Naive thymus-derived CD4-positive, alpha-beta T cell (primary cell): ENCODE data around the gene PFKL. TPM values are rescaled to one million over a fixed set of nuclear protein-coding genes. Genes with fewer than 3 reads are reported as not detected.

ENCODE experiments used
- ATAC-seq: fragments of 150-1000 bp; cut with Tn5 transposase; 2 replicates; pipeline ENCODE4 v1.10.0; 2021; ENCODE audit warnings: mild to moderate bottlenecking, moderate library complexity
- CTCF ChIA-PET: fragments of 350-600 bp; sonication (Branson Sonifier 250); formaldehyde crosslinking; loops from one replicate; lab custom pipeline; 2021; ENCODE audit warnings: antibody characterized with exemption; lab: Charles Lee
- POLR2A ChIA-PET: fragments of 350-600 bp; sonication (Branson Sonifier 250); formaldehyde crosslinking; loops from one replicate; lab custom pipeline; 2021; ENCODE audit warnings: antibody characterized with exemption, inconsistent platforms; lab: Charles Lee
- DNase-seq, 9 donors: peaks; one replicate each; pipeline versions ENCODE4 v3.0.0 to v3.0.0-alpha.2; 2020 to 2022; ENCODE audit warnings: mixed read lengths in 1 of 9
- H3K27ac ChIP-seq: one replicate; pipeline ENCODE4 v1.7.0; 2013; ENCODE audit warnings: mild to moderate bottlenecking, low read depth, low read length, moderate library complexity
- H3K27me3 ChIP-seq, 2 donors: one replicate each; pipeline ENCODE4 v1.7.0; 2013; ENCODE audit warnings: low read length in 2 of 2, mild to moderate bottlenecking in 2 of 2, moderate library complexity in 2 of 2; ENCODE audit not compliant: control insufficient read depth in 2 of 2, insufficient read depth in 2 of 2
- H3K36me3 ChIP-seq, 3 experiments: 1 replicate in 2 of 3; 2 replicates in 1 of 3; pipeline ENCODE4 v1.7.0; 2013; ENCODE audit warnings: low read length in 3 of 3, mild to moderate bottlenecking in 3 of 3, moderate library complexity in 1 of 3; ENCODE audit not compliant: insufficient read depth in 3 of 3, control insufficient read depth in 2 of 3
- H3K4me1 ChIP-seq, 2 donors: one replicate each; pipeline ENCODE4 v1.7.0; 2013; ENCODE audit warnings: low read length in 2 of 2, mild to moderate bottlenecking in 2 of 2, moderate library complexity in 1 of 2; ENCODE audit not compliant: control insufficient read depth in 2 of 2, insufficient read depth in 2 of 2
- H3K4me3 ChIP-seq: 2 replicates; pipeline ENCODE4 v1.7.0; 2013; ENCODE audit warnings: mild to moderate bottlenecking, low read length
- H3K9me3 ChIP-seq, 3 experiments: 1 replicate in 2 of 3; 2 replicates in 1 of 3; pipeline ENCODE4 v1.7.0; 2013; ENCODE audit warnings: low read length in 3 of 3; ENCODE audit not compliant: control insufficient read depth in 2 of 3
- H3K27ac Mint-ChIP-seq, 9 donors: one replicate each; pipeline ENCODE4 v1.8.0; 2020 to 2022; ENCODE audit warnings: mixed read lengths in 9 of 9, mild to moderate bottlenecking in 8 of 9, moderate library complexity in 5 of 9, inconsistent platforms in 2 of 9
- H3K27me3 Mint-ChIP-seq, 5 donors: one replicate each; pipeline ENCODE4 v1.8.0; 2021 to 2022; ENCODE audit warnings: mixed read lengths in 5 of 5, mild to moderate bottlenecking in 1 of 5
- H3K36me3 Mint-ChIP-seq, 5 donors: one replicate each; pipeline ENCODE4 v1.8.0; 2020 to 2022; ENCODE audit warnings: mixed read lengths in 5 of 5, mild to moderate bottlenecking in 3 of 5, inconsistent platforms in 1 of 5
- H3K4me1 Mint-ChIP-seq, 7 donors: one replicate each; pipeline ENCODE4 v1.8.0; 2020 to 2022; ENCODE audit warnings: mixed read lengths in 7 of 7, mild to moderate bottlenecking in 3 of 7, inconsistent platforms in 1 of 7
- H3K4me3 Mint-ChIP-seq, 10 donors: one replicate each; pipeline ENCODE4 v1.8.0; 2020 to 2022; ENCODE audit warnings: mild to moderate bottlenecking in 10 of 10, mixed read lengths in 10 of 10, moderate library complexity in 6 of 10, inconsistent platforms in 2 of 10
- H3K9me3 Mint-ChIP-seq, 11 donors: one replicate each; pipeline ENCODE4 v1.8.0; 2020 to 2022; ENCODE audit warnings: mixed read lengths in 11 of 11, mild to moderate bottlenecking in 4 of 11, inconsistent platforms in 1 of 11, moderate library complexity in 1 of 11
- intact Hi-C, 2 donors: fragments of 100-400 bp; cut with micrococcal nuclease; formaldehyde crosslinking; loops; one replicate each; pipeline ENCODE4 v1.15.1; 2023
- polyA plus RNA-seq, 2 donors: library from polyadenylated mRNA; unstranded; fragments of 300-500 nt; fragmentation: Illumina TruSeq; gene quantifications; one replicate each; pipeline ENCODE4 v1.2.3, GENCODE V29; 2021
- total RNA-seq, 6 experiments: library from RNA in 5 of 6; stranded (reverse) in 5 of 6; gene quantifications; 1 replicate in 5 of 6; 2 replicates in 1 of 6; pipeline ENCODE4 v1.2.3 and lab custom pipeline; 2021 to 2026

Gene PFKL
- total and polyA plus RNA-seq, 7 experiments from 2014 or later: 75.0 to 196 (median 109) TPM

DNA sequence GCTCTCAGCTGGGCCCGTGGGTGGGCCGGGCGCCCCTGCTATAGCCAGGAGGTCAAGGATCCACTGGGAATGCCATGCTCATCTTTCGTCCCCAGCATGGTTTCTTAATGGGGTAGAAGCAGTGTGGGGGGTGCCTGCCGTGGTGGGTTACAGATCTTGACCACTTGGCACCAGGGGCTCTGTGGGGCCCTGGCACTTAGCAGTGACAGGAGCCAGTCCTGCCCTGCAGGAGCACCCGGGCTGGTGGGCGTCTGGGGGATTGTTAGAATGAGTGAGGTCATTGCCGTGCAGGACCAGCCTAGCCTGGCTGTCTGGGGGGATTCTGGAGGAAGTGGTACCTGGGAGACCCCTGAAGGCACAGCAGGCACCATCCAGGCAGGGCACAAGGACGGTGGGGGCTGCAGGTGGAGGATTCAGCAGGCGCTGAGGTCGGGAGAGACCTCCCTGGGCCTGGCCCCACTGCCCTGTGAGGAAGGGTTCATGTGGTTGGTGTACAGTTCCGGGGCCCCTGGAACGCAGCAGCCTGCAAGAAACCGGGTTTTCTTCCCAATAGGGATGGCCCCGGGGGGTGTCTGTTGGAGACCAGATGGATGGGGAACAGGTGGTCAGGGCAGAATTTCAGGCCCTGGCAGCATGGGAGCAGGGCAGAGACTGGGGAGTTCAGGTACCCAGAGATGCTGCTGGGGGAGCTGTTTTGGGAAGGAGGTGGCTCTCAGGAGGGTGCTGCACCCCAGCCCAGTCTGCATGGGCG, 9.4 kb upstream of the PFKL start:
- POLR2A ChIA-PET: no interaction called here

DNA sequence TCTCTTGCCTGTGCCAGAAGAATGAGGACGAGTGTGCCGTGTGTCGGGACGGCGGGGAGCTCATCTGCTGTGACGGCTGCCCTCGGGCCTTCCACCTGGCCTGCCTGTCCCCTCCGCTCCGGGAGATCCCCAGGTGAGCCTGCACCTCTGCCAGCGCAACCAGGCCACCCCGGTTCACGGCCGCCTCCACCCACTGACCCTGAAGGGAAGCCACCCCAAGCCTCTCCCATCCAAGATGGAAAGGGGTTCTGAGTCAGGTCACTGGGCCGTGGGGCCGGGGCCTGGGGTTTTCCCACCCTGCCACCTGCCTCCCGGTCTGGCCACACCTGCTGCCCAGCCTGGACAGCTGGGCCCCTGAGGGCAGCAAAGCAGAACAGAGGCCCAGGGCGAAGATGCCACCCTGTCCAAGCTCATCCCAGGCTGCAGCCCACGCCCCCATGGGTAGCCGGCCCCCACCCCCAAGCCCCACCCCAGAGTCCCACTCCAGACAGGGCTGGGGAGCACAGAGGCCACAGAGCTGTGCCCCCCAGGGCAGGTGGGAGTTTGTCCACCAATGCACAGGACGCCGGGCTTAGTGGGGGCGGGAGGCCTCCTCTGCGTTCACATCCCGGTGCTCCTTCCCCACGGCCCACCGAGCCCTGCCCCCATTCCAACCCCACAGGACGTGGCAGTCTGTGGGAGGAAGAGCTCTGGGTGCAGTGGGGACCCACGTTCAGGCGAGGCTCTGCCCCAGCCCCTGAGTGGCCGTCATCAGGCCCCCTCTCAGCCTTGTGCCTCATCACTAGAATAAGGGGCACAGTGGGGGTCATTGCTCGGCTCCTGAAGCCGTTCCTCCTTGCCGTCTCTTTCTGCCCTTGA, 8.5 kb upstream of the PFKL start:
- H3K4me3 ChIP-seq: no peak overlapping the region
- ChIA-PET CTCF (no interaction called here), POLR2A (no interaction called here)
- H3K36me3 ChIP-seq: no peaks in the 10 kb centered on the region
- H3K4me1 Mint-ChIP-seq: peaks cover 4 to 13% (median 6%) of the 10 kb centered on the region in 7 donors
- H3K9me3 ChIP-seq: no peaks in the 10 kb centered on the region
- peaks cover 0 to 16% of the 10 kb centered on the region in 2 donors for H3K4me1 ChIP-seq
- no peaks in the 10 kb centered on the region for H3K27me3 ChIP-seq
- peaks cover 0 to 2% (median 0%) of the 10 kb centered on the region in 5 donors for H3K36me3 Mint-ChIP-seq
- H3K27ac Mint-ChIP-seq: no peak overlapping the region
- ATAC-seq: no peak
- H3K9me3 Mint-ChIP-seq: no peaks in the 10 kb centered on the region
- intact Hi-C loops: loop anchor here in 1 of 2 donors (5.0 kb wide), 1 partner anchor 386 kb away; no protein-coding TSS in a partner anchor
- H3K27me3 Mint-ChIP-seq: peaks cover 0 to 3% (median 0%) of the 10 kb centered on the region in 5 donors
- no peak overlapping the region for H3K27ac ChIP-seq
- DNase-seq: peak in 1 of 9 donors; percentile 4
- H3K4me3 Mint-ChIP-seq: no peak overlapping the region

More for the DNA sequence above, 9.4 kb upstream of the PFKL start:
- DNase-seq (peak in 1 of 9 donors; percentile 5), ATAC-seq (no peak)
- Histone ChIP-seq H3K36me3 (no peaks in the 10 kb centered on the region), H3K9me3 (no peaks in the 10 kb centered on the region), H3K27me3 (no peaks in the 10 kb centered on the region), H3K4me1 (peaks cover 0 to 16% of the 10 kb centered on the region in 2 donors), H3K4me3 (no peak overlapping the region), H3K27ac (no peak overlapping the region)
- Mint-ChIP-seq H3K27ac (no peak overlapping the region), H3K9me3 (no peaks in the 10 kb centered on the region), H3K27me3 (peaks cover 0 to 3% (median 0%) of the 10 kb centered on the region in 5 donors), H3K4me1 (peaks cover 4 to 13% (median 6%) of the 10 kb centered on the region in 7 donors), H3K36me3 (peaks cover 0 to 2% (median 0%) of the 10 kb centered on the region in 5 donors), H3K4me3 (no peak overlapping the region)
- CTCF ChIA-PET: no interaction called here
- intact Hi-C loops: loop anchor here in 1 of 2 donors (5.0 kb wide), 1 partner anchor 387 kb away; no protein-coding TSS in a partner anchor

DNA sequence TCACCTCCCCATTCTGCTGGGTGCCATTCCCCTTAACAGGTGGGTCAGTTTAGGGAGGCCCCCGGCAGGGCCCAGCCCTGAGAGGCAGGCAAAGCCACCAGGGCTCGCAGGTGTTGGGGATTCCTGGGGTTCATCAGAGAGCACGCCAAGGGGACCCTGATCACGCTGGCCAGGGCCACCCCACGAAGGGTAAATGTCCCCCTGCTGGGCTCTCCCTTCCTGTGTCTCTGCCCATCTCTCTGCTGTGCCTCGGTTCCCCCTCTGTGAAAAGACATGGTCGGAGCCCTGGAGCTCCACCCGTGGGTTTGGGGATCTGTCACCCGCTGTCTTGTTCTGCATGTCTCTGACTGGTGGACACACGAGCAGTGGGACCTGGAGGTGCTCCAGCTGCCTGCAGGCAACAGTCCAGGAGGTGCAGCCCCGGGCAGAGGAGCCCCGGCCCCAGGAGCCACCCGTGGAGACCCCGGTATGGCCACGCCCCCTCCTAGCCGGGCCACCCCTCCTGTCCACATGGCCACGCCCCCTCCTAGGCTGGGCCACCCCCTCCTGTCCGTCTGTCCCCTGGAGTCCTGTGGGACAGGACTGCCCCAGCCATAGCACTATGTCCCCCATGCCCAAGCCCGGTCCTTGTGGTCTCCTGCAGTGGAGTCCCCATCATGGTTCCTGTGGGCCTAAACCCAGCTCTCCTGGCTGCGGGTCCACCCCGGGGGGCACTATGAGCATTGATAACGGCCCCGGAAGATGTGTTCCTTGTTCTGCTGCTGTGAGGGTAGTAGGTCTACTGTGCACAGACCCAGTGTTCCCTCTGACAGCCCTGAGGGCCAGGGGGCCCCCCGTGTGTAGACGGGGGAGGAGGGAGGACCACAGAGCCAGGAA, 7.7 kb upstream of the PFKL start:
- intact Hi-C loops: loop anchor here in 1 of 2 donors (5.0 kb wide), 1 partner anchor 385 kb away; no protein-coding TSS in a partner anchor
- no peaks in the 10 kb centered on the region for H3K27me3 ChIP-seq
- H3K27me3 Mint-ChIP-seq: peaks cover 0 to 3% (median 0%) of the 10 kb centered on the region in 5 donors
- no peaks in the 10 kb centered on the region for H3K36me3 ChIP-seq
- no peak overlapping the region for H3K4me3 ChIP-seq
- no peaks in the 10 kb centered on the region for H3K9me3 ChIP-seq
- CTCF ChIA-PET: no interaction called here
- H3K27ac ChIP-seq: no peak overlapping the region
- ATAC-seq (no peak), DNase-seq (peak in 1 of 9 donors; percentile 6)
- peaks cover 0 to 2% (median 0%) of the 10 kb centered on the region in 5 donors for H3K36me3 Mint-ChIP-seq
- H3K4me3 Mint-ChIP-seq: peak overlapping the region in 3 of 10 donors; percentile 46 to 61 (median 55)
- H3K27ac Mint-ChIP-seq: peak overlapping the region in 1 of 9 donors; percentile 43
- POLR2A ChIA-PET: no interaction called here
- H3K4me1 Mint-ChIP-seq: peaks cover 4 to 13% (median 7%) of the 10 kb centered on the region in 7 donors
- no peaks in the 10 kb centered on the region for H3K9me3 Mint-ChIP-seq
- peaks cover 0 to 16% of the 10 kb centered on the region in 2 donors for H3K4me1 ChIP-seq

DNA sequence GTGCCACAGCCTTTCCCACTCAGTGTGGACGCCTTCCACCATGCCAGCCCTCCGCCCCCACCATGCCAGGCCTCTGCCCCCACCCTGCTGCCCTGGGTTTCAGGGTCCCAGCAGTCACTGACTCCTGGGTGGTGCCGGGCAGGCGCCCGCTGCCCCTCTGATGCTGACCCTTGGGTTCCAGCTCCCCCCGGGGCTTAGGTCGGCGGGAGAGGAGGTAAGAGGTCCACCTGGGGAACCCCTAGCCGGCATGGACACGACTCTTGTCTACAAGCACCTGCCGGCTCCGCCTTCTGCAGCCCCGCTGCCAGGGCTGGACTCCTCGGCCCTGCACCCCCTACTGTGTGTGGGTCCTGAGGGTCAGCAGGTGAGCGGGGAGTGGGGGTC, 7.0 kb upstream of the PFKL start:
- POLR2A ChIA-PET: no interaction called here
- peaks cover 0 to 2% (median 0%) of the 10 kb centered on the region in 5 donors for H3K27me3 Mint-ChIP-seq
- DNase-seq: peak in 1 of 9 donors; percentile 7

DNA sequence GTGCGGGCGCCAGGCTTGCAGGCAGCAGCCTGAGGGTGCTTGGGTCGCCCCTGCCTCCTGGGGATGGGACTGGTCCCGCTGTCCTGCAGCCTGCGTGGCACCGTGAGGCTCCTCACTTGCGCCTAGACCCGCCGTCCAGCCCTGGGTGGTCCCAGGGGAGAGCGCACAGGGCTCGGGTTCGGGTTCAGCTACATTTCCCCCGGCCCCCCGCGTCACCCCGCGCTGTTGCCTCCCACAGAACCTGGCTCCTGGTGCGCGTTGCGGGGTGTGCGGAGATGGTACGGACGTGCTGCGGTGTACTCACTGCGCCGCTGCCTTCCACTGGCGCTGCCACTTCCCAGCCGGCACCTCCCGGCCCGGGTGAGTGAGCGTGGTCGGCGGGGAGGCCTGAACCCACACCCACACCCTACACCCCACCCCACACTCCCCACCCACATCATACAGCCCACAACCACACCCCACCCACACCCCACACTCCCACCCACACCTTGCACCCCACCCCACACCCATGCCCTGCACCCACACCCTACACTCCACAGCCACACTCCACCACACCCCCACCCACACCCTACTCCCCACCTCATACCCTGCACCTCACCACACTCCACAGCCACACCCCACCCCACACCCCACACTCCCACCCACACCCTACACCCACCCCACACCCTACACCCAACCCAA, 6.2 kb upstream of the PFKL start:
- no peak overlapping the region for H3K4me3 ChIP-seq
- Mint-ChIP-seq H3K36me3 (peaks cover 0 to 2% (median 0%) of the 10 kb centered on the region in 5 donors), H3K9me3 (no peaks in the 10 kb centered on the region), H3K27me3 (no peaks in the 10 kb centered on the region), H3K4me1 (peaks cover 11 to 27% (median 22%) of the 10 kb centered on the region in 7 donors), H3K27ac (peak overlapping the region in 1 of 9 donors; percentile 38), H3K4me3 (peak overlapping the region in 6 of 10 donors; percentile 23 to 69 (median 29))
- no peaks in the 10 kb centered on the region for H3K9me3 ChIP-seq
- peak; percentile 53 for ATAC-seq
- CTCF ChIA-PET: no interaction called here
- no peaks in the 10 kb centered on the region for H3K27me3 ChIP-seq
- no peaks in the 10 kb centered on the region for H3K36me3 ChIP-seq
- peak in 7 of 9 donors; percentile 16 to 45 (median 31) for DNase-seq
- intact Hi-C loops: loop anchor here in 1 of 2 donors (5.0 kb wide), 1 partner anchor 384 kb away; no protein-coding TSS in a partner anchor
- POLR2A ChIA-PET: no interaction called here
- H3K27ac ChIP-seq: no peak overlapping the region
- H3K4me1 ChIP-seq: peaks cover 8 to 26% of the 10 kb centered on the region in 2 donors

More for the DNA sequence above, 7.0 kb upstream of the PFKL start:
- Mint-ChIP-seq H3K36me3 (peaks cover 0 to 2% (median 0%) of the 10 kb centered on the region in 5 donors), H3K27ac (no peak overlapping the region), H3K9me3 (no peaks in the 10 kb centered on the region), H3K4me1 (peaks cover 5 to 19% (median 13%) of the 10 kb centered on the region in 7 donors), H3K4me3 (peak overlapping the region in 3 of 10 donors; percentile 26 to 46 (median 30))
- H3K27me3 ChIP-seq: no peaks in the 10 kb centered on the region
- ATAC-seq: no peak
- CTCF ChIA-PET: no interaction called here
- H3K36me3 ChIP-seq: no peaks in the 10 kb centered on the region
- no peaks in the 10 kb centered on the region for H3K9me3 ChIP-seq
- no peak overlapping the region for H3K4me3 ChIP-seq
- peaks cover 4 to 20% of the 10 kb centered on the region in 2 donors for H3K4me1 ChIP-seq
- intact Hi-C loops: loop anchor here in 1 of 2 donors (5.0 kb wide), 1 partner anchor 384 kb away; no protein-coding TSS in a partner anchor
- H3K27ac ChIP-seq: no peak overlapping the region
